IMR-90 (cell line): ENCODE measurements around the gene AKNA. TPM values are rescaled to one million over a fixed set of nuclear protein-coding genes. Genes with fewer than 3 reads are reported as not detected.

Experiments used
- ATAC-seq: fragments of 200-7000 bp; cut with Tn5 transposase; 2 replicates; pipeline ENCODE4 v1.9.1; 2020; ENCODE audit warnings: low read depth, mild to moderate bottlenecking, moderate library complexity
- BruUV-seq: library from RNA; stranded (reverse); fragments of 400-500 nt; replicated peaks from 2 replicates; lab custom pipeline; 2021; lab: Mats Ljungman, UMichigan
- CTCF ChIA-PET: fragments of 300-600 bp; formaldehyde crosslinking; extraction: SDS; loops from one replicate; lab custom pipeline; 2021; ENCODE audit warnings: antibody characterized with exemption; lab: Yijun Ruan, JAX
- POLR2A ChIA-PET: fragments of 300-600 bp; sonication (Branson Sonifier 250); formaldehyde crosslinking; loops from one replicate; lab custom pipeline; 2022; ENCODE audit warnings: antibody characterized with exemption; ENCODE audit not compliant: unreplicated experiment; lab: Charles Lee
- DNase-seq: peaks from one replicate; pipeline ENCODE4 v3.0.0; 2013
- H2AFZ ChIP-seq: replicated peaks from 2 replicates; pipeline ENCODE3; 2013; ENCODE audit warnings: low read length, mild to moderate bottlenecking; ENCODE audit not compliant: poor library complexity
- H2AK5ac ChIP-seq: 2 replicates; pipeline ENCODE4 v1.6.1; 2013; ENCODE audit warnings: low read depth, low read length, inconsistent platforms
- H2AK9ac ChIP-seq: replicated peaks from 2 replicates; pipeline ENCODE3; 2013; ENCODE audit warnings: mild to moderate bottlenecking, low read depth, low read length, moderate library complexity; ENCODE audit not compliant: poor library complexity
- H2BK120ac ChIP-seq: 2 replicates; pipeline ENCODE4 v1.6.1; 2013; ENCODE audit warnings: low read depth, low read length, inconsistent platforms
- H2BK15ac ChIP-seq: 3 replicates; pipeline ENCODE4 v1.6.1; 2013; ENCODE audit warnings: low read depth, low read length, inconsistent platforms
- H2BK20ac ChIP-seq: 2 replicates; pipeline ENCODE4 v1.6.1; 2013; ENCODE audit warnings: low read depth, mild to moderate bottlenecking, inconsistent platforms, low read length, moderate library complexity
- H2BK5ac ChIP-seq: 2 replicates; pipeline ENCODE4 v1.6.1; 2013; ENCODE audit warnings: mild to moderate bottlenecking, low read depth, low read length, inconsistent platforms; ENCODE audit not compliant: poor library complexity, severe bottlenecking
- H3K14ac ChIP-seq: replicated peaks from 2 replicates; pipeline ENCODE4 v1.6.1; 2013; ENCODE audit warnings: low read depth, low read length, inconsistent platforms
- H3K18ac ChIP-seq: 2 replicates; pipeline ENCODE4 v1.6.1; 2013; ENCODE audit warnings: low read depth, low read length, control low read depth
- H3K23ac ChIP-seq: 2 replicates; pipeline ENCODE4 v1.6.1; 2013; ENCODE audit warnings: low read depth, low read length, inconsistent platforms
- H3K27ac ChIP-seq: 2 replicates; pipeline ENCODE4 v1.5.1; 2013; ENCODE audit warnings: mild to moderate bottlenecking, control low read depth, low read length; ENCODE audit not compliant: insufficient read depth
- H3K27me3 ChIP-seq: 2 replicates; pipeline ENCODE4 v1.6.1; 2013; ENCODE audit warnings: low read length; ENCODE audit not compliant: control insufficient read depth, insufficient read depth
- H3K36me3 ChIP-seq: 2 replicates; pipeline ENCODE4 v1.6.1; 2013; ENCODE audit warnings: low read length, mixed read lengths; ENCODE audit not compliant: control insufficient read depth, insufficient read depth
- H3K4ac ChIP-seq: 2 replicates; pipeline ENCODE4 v1.6.1; 2013; ENCODE audit warnings: low read depth, low read length, inconsistent platforms
- H3K4me1 ChIP-seq: 2 replicates; pipeline ENCODE4 v1.6.1; 2013; ENCODE audit warnings: low read length, mixed read lengths; ENCODE audit not compliant: control insufficient read depth, insufficient read depth
- H3K4me2 ChIP-seq: 2 replicates; pipeline ENCODE4 v1.6.1; 2013; ENCODE audit warnings: low read depth, mild to moderate bottlenecking, control low read depth, low read length, moderate library complexity
- H3K4me3 ChIP-seq: 2 replicates; pipeline ENCODE4 v1.5.1; 2013; ENCODE audit warnings: low read depth, mild to moderate bottlenecking, control low read depth, low read length, moderate library complexity; ENCODE audit not compliant: insufficient read depth
- H3K56ac ChIP-seq: 2 replicates; pipeline ENCODE4 v1.6.1; 2013; ENCODE audit warnings: low read length, inconsistent platforms; ENCODE audit not compliant: insufficient read depth; ENCODE audit errors: extremely low read depth
- H3K79me1 ChIP-seq, 2 experiments: 2 replicates each; pipeline ENCODE4 v1.6.1; 2013; ENCODE audit warnings: low read length in 2 of 2, inconsistent platforms in 1 of 2, low read depth in 1 of 2
- H3K9ac ChIP-seq: 2 replicates; pipeline ENCODE4 v1.6.1; 2013; ENCODE audit warnings: low read depth, low read length, control low read depth
- H3K9me1 ChIP-seq: 2 replicates; pipeline ENCODE4 v1.6.1; 2013; ENCODE audit warnings: low read length, inconsistent platforms; ENCODE audit not compliant: insufficient read depth
- H3K9me3 ChIP-seq: 2 replicates; pipeline ENCODE4 v1.6.1; 2013; ENCODE audit warnings: low read length; ENCODE audit not compliant: control insufficient read depth, insufficient read depth
- H4K20me1 ChIP-seq: 2 replicates; pipeline ENCODE4 v1.6.1; 2013; ENCODE audit warnings: low read length, inconsistent platforms; ENCODE audit not compliant: insufficient read depth
- H4K5ac ChIP-seq: 2 replicates; pipeline ENCODE4 v1.6.1; 2013; ENCODE audit warnings: mild to moderate bottlenecking, low read depth, low read length, control low read depth
- H4K8ac ChIP-seq, 2 experiments: 2 replicates each; pipeline ENCODE4 v1.6.1; 2013; ENCODE audit warnings: low read depth in 2 of 2, low read length in 2 of 2, control low read depth in 1 of 2, inconsistent platforms in 1 of 2
- H4K91ac ChIP-seq: 2 replicates; pipeline ENCODE4 v1.6.1; 2013; ENCODE audit warnings: low read depth, low read length, inconsistent platforms; ENCODE audit not compliant: insufficient read depth
- BHLHE40 ChIP-seq: fragments of 150-350 bp; IDR thresholded peaks from 2 replicates; pipeline ENCODE4 v1.6.1; 2016; ENCODE audit warnings: mild to moderate bottlenecking, low read depth, low read length
- ELK1 ChIP-seq: fragments of 150-350 bp; IDR thresholded peaks from 2 replicates; pipeline ENCODE4 v1.6.1; 2016; ENCODE audit warnings: low read depth, mild to moderate bottlenecking, low read length, moderate library complexity, borderline replicate concordance
- WGBS, 2 experiments: methylation state at CpG; one replicate each; pipeline versions ENCODE4 v1.1.5 to v1.1.7; 2013; ENCODE audit warnings: missing lambda C conversion rate in 2 of 2; ENCODE audit not compliant: insufficient read length in 1 of 2; ENCODE audit errors: extremely low coverage in 2 of 2; 5-methylcytosine and 5-hydroxymethylcytosine counted together
- dilution Hi-C: fragments of 300-500 bp; cut with HindIII; formaldehyde crosslinking; loops from one replicate; pipeline ENCODE4 v1.14.3; 2018; ENCODE audit warnings: low sequenced_read_pairs; ENCODE audit not compliant: unreplicated experiment
- in situ Hi-C: fragments of 300-500 bp; cut with MboI; formaldehyde crosslinking; loops from 3 replicates; pipeline ENCODE4 v1.14.3; 2019; ENCODE audit warnings: low sequenced_read_pairs, inconsistent platforms, mixed read lengths
- intact Hi-C: fragments of 100-400 bp; cut with micrococcal nuclease; formaldehyde crosslinking; loops from 2 replicates; pipeline ENCODE4 v1.10.0; 2022
- polyA plus RNA-seq, 3 experiments: library from polyadenylated mRNA; depleted of rRNA; stranded (reverse); fragments of >200 nt; gene quantifications; 2 replicates each; pipeline ENCODE4 v1.2.3, GENCODE V29; 2012; ENCODE audit warnings: low replicate concordance in 1 of 3
- total RNA-seq: library from RNA; depleted of rRNA; stranded (reverse); fragments of >200 nt; gene quantifications from 2 replicates; pipeline ENCODE4 v1.2.3, GENCODE V29; 2012

The AKNA gene
- total and polyA plus RNA-seq, 2 of the 4 experiments (the other 2 are of a cell fraction), result 2.7 to 7.3 TPM

- H2BK5ac ChIP-seq, result no peak overlapping the region
- dilution Hi-C loops (no loop called here), intact Hi-C loops (no loop called here)
These were observed 73.4 kb downstream of the AKNA start for GRCh38 chr9:114314256-114314867.

More at GRCh38 chr9:114314256-114314867, 73.4 kb downstream of the AKNA start:
- Histone ChIP-seq H3K79me1 (no peaks in the 10 kb centered on the region), H3K14ac (no peak overlapping the region), H2BK15ac (no peak overlapping the region), H2AK5ac (0 out of 2 replicates have a peak overlapping the region, but pooled peaks have one; percentile 7), H3K9ac (no peak overlapping the region), H3K27ac (no peak overlapping the region), H3K56ac (no peak overlapping the region), H4K91ac (no peak overlapping the region), H2AK9ac (no peak overlapping the region), H3K18ac (no peak overlapping the region), H3K36me3 (peaks cover 5% of the 10 kb centered on the region), H3K9me3 (no peaks in the 10 kb centered on the region), H3K27me3 (no peaks in the 10 kb centered on the region), H3K4me1 (peaks cover 7% of the 10 kb centered on the region), H2BK120ac (no peak overlapping the region), H4K5ac (no peak overlapping the region), H3K4me3 (no peak overlapping the region), H3K4me2 (no peak overlapping the region), H2BK20ac (no peak overlapping the region), H4K20me1 (no peaks in the 10 kb centered on the region), H3K4ac (peak overlapping the region; percentile 2; the same call in 1 of the 2 replicates), H3K9me1 (peaks cover 17% of the 10 kb centered on the region; the same call in 1 of the 2 replicates), H3K23ac (no peak overlapping the region), H2AFZ (no peak overlapping the region), H4K8ac (no peak overlapping the region)
- no peak for DNase-seq
- ChIA-PET POLR2A (no interaction called here), CTCF (interaction anchor here (0.7 to 1.3 kb wide), 3 partner anchors 206 to 232 kb away, joined by 3 read pairs; no protein-coding TSS in a partner anchor)
- no TSS peak for BruUV-seq
- 90% methylated on average over 6 of the region's 7 CpGs; no CpG with 5 or more reads in 1 of the 2 experiments for WGBS, 2 experiments
- in situ Hi-C loops, result no loop called here
- ATAC-seq, result no peak
- no peak for TF ChIP-seq ELK1
- TF ChIP-seq BHLHE40, result no peak
